AG09309 (cell line): ENCODE results near the gene CD58.
"Not testable (repeated sequence)": the region's sequence is repeated elsewhere in the genome, so short reads cannot be mapped to it uniquely, and the experiment has no call there.

Source experiments
- DNase-seq: peaks from one replicate; pipeline ENCODE4 v3.0.0-alpha.2; 2010; ENCODE audit warnings: low read depth
- H3K4me3 ChIP-seq: 2 replicates; pipeline ENCODE4 v1.5.1; 2011; ENCODE audit warnings: mild to moderate bottlenecking, low read depth, low read length, moderate library complexity; ENCODE audit not compliant: control insufficient read depth
- TF ChIP-seq, protein P1 (sequence below): IDR thresholded peaks from 2 replicates; pipeline ENCODE4 v1.5.1; 2011; ENCODE audit warnings: mild to moderate bottlenecking, low read depth, low read length, inconsistent platforms; ENCODE audit not compliant: insufficient read depth, control insufficient read depth; ENCODE audit errors: missing control alignments

The CD58 gene, protein sequence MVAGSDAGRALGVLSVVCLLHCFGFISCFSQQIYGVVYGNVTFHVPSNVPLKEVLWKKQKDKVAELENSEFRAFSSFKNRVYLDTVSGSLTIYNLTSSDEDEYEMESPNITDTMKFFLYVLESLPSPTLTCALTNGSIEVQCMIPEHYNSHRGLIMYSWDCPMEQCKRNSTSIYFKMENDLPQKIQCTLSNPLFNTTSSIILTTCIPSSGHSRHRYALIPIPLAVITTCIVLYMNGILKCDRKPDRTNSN

GRCh38 chr1:116570358-116571214 is at the start of gene CD58:
TSS of gene CD58 (minus strand) at chr1:116571026. CDS start at chr1:116570972, 54 bp downstream.
- TF ChIP-seq, protein P1, sequence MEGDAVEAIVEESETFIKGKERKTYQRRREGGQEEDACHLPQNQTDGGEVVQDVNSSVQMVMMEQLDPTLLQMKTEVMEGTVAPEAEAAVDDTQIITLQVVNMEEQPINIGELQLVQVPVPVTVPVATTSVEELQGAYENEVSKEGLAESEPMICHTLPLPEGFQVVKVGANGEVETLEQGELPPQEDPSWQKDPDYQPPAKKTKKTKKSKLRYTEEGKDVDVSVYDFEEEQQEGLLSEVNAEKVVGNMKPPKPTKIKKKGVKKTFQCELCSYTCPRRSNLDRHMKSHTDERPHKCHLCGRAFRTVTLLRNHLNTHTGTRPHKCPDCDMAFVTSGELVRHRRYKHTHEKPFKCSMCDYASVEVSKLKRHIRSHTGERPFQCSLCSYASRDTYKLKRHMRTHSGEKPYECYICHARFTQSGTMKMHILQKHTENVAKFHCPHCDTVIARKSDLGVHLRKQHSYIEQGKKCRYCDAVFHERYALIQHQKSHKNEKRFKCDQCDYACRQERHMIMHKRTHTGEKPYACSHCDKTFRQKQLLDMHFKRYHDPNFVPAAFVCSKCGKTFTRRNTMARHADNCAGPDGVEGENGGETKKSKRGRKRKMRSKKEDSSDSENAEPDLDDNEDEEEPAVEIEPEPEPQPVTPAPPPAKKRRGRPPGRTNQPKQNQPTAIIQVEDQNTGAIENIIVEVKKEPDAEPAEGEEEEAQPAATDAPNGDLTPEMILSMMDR: peak; percentile 34
- DNase-seq: no peak
- peak within 1 kb of the TSS; percentile 76 for H3K4me3 ChIP-seq

DNA sequence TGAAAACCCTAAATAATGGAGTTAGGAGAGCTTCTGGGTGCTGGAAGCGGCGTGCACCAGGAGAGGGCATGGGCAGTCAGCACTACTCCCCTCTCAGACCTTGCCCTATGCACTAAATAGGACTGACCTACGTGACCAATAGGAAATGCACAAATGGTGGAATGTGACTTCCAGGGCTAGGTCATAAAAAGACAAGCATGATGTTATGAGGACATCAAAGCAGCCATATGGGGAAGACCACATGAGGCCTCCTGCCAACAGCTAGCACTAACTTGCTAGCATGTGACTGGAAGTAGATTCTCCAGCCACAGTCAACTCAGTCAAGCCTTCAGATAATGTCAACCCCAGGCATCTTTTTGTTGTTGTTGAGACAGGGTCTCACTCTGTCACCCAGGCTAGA is 49.6 kb upstream of the CD58 start:
- not testable (repeated sequence) for H3K4me3 ChIP-seq, DNase-seq

DNA sequence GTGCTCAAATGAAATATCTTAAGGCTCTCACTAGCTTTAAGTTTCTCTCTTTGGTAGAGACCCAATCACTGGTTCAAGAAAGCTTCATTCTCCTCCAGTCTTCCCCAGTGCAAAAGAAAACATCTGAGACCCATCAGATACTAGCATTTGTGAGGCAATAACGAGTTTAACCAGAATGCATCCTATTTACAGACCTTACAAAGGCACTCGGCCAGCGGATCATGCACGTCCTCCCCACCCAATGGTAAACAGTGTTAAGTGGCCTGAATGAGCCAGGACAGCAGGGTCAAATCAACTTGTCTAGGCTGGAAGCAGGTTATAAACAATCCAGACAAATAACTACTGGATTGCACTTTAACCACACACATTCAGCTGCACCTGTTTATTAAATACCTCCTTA is 48.3 kb upstream of the CD58 start:
- DNase-seq, H3K4me3 ChIP-seq: not testable (repeated sequence)

DNA sequence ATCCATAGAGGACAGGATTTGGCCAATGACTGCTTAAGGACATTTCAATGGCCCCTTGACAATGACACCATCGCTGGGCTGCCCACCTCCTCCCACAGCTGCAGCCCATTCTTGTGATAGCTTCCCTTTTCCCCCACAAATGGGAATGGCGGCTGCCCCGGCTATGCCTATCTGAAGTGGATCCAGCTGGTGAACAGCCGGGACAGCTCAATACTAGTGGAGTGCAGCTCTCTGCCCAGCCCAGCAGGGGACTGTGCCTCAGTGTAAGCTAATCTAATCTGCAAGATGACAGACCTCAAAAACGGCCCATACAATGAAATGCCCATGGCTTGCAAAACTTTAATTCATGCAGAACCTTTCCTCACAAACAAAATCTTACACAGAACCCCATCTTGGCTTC is 47.0 kb upstream of the CD58 start:
- H3K4me3 ChIP-seq, DNase-seq: not testable (repeated sequence)

DNA sequence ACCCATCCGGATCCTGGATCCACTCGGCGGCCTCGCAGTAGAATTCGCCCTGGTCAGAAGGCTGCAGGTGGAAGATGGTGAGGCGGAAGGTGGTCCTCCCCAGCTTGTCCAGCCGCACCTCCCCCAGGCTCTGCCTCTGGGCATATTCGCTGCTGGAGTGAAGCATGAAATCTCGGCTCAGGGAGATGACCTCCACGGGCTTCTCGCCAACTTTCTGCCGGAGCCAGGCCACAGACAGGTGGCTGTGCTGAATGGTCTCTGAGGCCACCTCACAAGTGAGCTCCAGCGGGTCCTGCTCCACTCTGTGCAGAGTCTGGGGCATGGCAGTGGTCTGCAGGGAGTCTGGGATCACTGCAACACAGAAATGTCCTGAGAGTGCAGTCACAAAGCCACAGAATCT is 43.0 kb upstream of the CD58 start:
- H3K4me3 ChIP-seq, DNase-seq: not testable (repeated sequence)

DNA sequence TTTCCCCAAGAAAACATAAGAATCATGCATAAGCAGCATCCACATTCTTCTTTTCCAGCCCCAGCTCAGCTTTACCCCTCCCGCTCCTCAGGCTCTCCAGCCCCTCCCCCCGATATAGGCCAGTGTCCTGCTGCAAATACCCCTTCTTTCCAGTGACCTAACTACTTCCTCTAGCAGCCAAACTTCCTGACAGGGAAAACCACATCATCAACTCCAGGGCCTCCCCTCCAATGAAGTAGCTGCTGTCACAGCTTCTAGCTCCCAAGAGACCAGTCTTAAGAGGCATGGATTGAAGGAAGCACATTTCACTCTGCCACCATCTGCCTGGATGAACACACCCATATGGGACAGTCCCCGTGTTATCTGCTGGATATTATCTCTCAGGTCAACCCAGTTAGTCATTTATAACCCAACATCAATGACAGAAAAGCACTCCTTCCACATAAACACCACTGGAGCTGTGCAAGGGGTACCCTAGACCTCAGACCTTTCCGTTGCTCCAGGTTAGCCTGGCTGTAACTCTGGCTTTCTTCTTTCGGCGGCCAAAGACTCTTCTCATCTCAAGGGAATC is 39.1 kb upstream of the CD58 start:
- not testable (repeated sequence) for H3K4me3 ChIP-seq, DNase-seq

GRCh38 chr1:116608841-116609240 is 38.0 kb upstream of the CD58 start:
- not testable (repeated sequence) for DNase-seq, H3K4me3 ChIP-seq

DNA sequence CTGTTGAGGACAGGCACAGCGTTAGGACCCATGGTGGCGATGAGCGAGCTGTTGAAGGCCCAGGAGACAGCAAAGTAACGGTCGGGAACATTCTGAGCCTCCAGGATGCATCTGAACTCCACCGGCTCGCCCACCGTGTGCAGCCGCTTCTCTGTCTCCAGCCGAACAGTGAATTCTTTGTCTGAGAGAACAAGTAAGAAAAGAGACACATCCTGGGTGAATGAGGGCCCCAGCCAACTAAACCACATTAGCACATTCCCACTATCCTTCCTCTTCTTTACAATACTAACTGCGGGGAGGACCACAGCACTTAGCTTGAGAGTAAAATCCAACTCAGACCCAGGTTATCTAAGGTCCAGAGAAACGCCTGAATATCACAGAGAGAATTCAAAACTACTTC is 37.3 kb upstream of the CD58 start:
- DNase-seq, H3K4me3 ChIP-seq: not testable (repeated sequence)

- not testable (repeated sequence) for H3K4me3 ChIP-seq, DNase-seq
These were observed 36.6 kb upstream of the CD58 start for GRCh38 chr1:116607463-116607862.

DNA sequence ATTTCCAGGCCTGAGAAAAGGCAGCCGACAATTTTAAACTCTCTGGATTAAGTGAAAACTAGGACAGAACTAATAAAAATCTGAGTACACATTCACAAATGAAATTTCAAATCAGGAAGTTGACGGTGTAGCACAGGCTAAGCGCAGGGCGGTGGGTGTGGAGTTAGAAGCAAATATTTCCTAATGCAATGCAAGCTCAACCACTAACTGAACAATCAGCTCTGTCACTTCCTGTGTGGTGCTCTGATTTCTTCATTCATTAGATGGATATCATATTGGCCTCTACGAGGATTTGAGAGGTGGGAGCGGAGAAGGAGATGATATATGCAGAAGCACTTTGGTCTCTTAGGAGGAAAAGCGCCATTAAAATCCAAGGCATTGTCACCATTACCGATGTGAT is 35.2 kb upstream of the CD58 start:
- not testable (repeated sequence) for H3K4me3 ChIP-seq, DNase-seq

DNA sequence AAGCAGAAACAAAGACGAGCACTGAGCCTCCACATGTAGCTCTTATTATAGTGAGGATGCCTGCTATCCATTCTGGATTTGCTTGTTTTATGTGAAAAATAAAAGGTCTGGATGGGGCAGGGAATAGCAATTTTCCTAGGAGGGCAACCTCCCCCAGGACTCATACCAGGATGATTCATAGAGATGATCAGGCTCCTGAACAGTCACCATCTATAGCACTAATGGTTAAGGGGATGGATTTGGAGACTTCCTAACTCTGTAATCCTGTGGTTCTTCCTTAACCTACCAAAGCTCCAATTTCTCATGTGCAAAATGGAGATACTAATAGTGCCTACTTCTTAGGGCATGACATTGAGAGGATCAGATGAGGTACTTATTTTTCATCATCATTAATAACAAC is 34.5 kb upstream of the CD58 start:
- TF ChIP-seq, protein P1: no peak
- no peak overlapping the region for H3K4me3 ChIP-seq
- DNase-seq: no peak

DNA sequence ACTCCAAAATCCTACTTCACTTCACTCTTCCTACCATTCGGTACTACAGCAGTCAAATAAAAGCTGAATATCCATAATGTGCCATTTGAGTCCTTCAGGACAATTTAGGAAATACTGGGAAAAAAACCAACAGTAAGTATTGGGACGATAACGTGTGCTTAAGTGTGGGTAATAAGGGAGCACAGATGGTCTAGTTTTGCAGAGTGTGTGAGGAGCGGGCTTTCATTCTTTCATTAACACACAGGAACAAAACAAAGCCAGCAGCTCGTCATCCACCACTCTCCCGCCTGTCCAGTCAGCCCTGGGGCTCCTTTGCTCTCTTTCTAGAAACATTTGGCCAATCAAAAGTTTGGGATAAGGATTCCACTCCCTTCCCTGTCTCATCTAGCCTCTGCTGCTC is 33.6 kb upstream of the CD58 start:
- not testable (repeated sequence) for DNase-seq, H3K4me3 ChIP-seq

- not testable (repeated sequence) for H3K4me3 ChIP-seq, DNase-seq
These were observed 32.8 kb upstream of the CD58 start for GRCh38 chr1:116603646-116604045.

GRCh38 chr1:116599369-116599768 is 28.5 kb upstream of the CD58 start:
- not testable (repeated sequence) for H3K4me3 ChIP-seq, DNase-seq

DNA sequence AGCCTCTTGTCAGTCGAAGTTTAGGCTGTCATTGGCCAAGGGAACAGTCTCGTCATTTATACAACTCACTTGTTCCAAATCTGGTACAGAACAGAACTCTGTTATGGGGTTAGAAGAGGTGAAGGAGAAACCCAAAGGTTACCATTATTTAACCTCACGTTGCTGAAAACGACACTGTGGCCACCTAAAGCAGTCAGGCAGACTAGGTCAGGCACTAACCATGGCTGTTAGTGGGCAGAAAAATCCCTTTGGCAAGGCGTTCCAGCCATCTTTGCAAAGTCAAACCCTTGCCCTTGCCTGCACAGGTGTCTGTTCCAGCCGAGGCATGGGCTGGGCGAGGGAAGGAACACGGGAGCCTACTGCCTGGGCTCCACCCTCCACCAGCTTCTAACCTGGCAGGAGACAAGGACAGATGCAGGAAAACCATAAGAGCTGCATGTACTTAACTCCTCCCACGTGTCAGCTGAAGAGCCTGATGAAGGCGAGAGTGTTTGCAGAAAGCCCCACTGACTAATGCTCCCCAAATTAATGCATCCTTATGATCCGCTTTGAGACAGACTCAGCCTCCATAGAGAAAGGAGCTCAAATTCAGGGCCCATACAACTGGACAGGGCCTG is 27.7 kb upstream of the CD58 start:
- not testable (repeated sequence) for DNase-seq, H3K4me3 ChIP-seq

GRCh38 chr1:116597388-116597787 is 26.6 kb upstream of the CD58 start:
- not testable (repeated sequence) for H3K4me3 ChIP-seq, DNase-seq
